Dermis lymphatic vessel endothelial cell (primary cell): ENCODE measurements around the gene TMEM150B. TPM values are rescaled to one million over a fixed set of nuclear protein-coding genes. Genes with fewer than 3 reads are reported as not detected.

Experiments used
- total RNA-seq: library from RNA; depleted of rRNA; stranded (reverse); fragments of >200 nt; gene quantifications from 2 replicates; pipeline ENCODE4 v1.2.1, GENCODE V29; 2014

Gene TMEM150B
- not detected in 2 replicates for total RNA-seq

GRCh38 chr19:55325172-55325571 is at the start of gene TMEM150B:
TMEM150B (minus strand) TSS chr19:55325341; CDS start chr19:55321036, 4,305 bp downstream.

GRCh38 chr19:55370305-55370988 is 45.3 kb upstream of the TMEM150B start, which contains the start of gene IL11:
IL11 (minus strand) TSS chr19:55370463; CDS start chr19:55370310, 153 bp downstream.

GRCh38 chr19:55362990-55363716 is 38.0 kb upstream of the TMEM150B start, which contains the start of gene GARIN5B:
GARIN5B (minus strand) TSS chr19:55363260; CDS start chr19:55363066, 194 bp downstream.

GRCh38 chr19:55354698-55355212 is 29.6 kb upstream of the TMEM150B start, which contains the start of gene COX6B2:
COX6B2 (minus strand) TSS chr19:55354719; CDS start chr19:55354521, 198 bp downstream.

GRCh38 chr19:55339105-55339888 is 14.2 kb upstream of the TMEM150B start, which contains the start of gene KMT5C:
KMT5C (plus strand) TSS chr19:55339876; CDS start chr19:55341937, 2,061 bp downstream.

GRCh38 chr19:55283548-55284377 is 41.4 kb downstream of the TMEM150B start, which contains the start of gene BRSK1:
BRSK1 (plus strand) TSS chr19:55283997; CDS start chr19:55284443, 446 bp downstream.

GRCh38 chr19:55279770-55280643 is 45.1 kb downstream of the TMEM150B start, which contains the start of gene HSPBP1:
HSPBP1 (minus strand) TSS chr19:55280110; CDS start chr19:55279608, 502 bp downstream.

Other genes starting within 250 kb of the TMEM150B start
- gene EPS8L1, start 249.5 kb downstream of the TMEM150B start, total RNA-seq, result 10.0 and 12.7 TPM in 2 replicates
- 23.5 and 25.8 TPM in 2 replicates for gene PPP1R12C, start 207.7 kb downstream of the TMEM150B start, total RNA-seq
- gene TNNT1, start 176.1 kb downstream of the TMEM150B start, total RNA-seq, result 0.77 and 0.87 TPM in 2 replicates
- gene TNNI3, start 167.6 kb downstream of the TMEM150B start, total RNA-seq, result not detected in 2 replicates
- 0.34 and 0.65 TPM in 2 replicates for gene DNAAF3, start 158.7 kb downstream of the TMEM150B start, total RNA-seq
- under 0.01 TPM in 1 of 2 replicates, not detected in the other for gene SYT5, start 145.1 kb downstream of the TMEM150B start, total RNA-seq
- 0.09 and 0.33 TPM in 2 replicates for gene PTPRH, start 115.8 kb downstream of the TMEM150B start, total RNA-seq
- 0.33 and 1.0 TPM in 2 replicates for gene TMEM86B, start 96.6 kb downstream of the TMEM150B start, total RNA-seq
- 16.4 and 18.0 TPM in 2 replicates for gene PPP6R1, start 66.3 kb downstream of the TMEM150B start, total RNA-seq
- 18.6 and 19.6 TPM in 2 replicates for gene HSPBP1, start 45.2 kb downstream of the TMEM150B start, total RNA-seq
- 0.65 and 0.77 TPM in 2 replicates for gene BRSK1, start 41.3 kb downstream of the TMEM150B start, total RNA-seq
- 3.2 and 3.3 TPM in 2 replicates for gene KMT5C, start 14.5 kb upstream of the TMEM150B start, total RNA-seq
- not detected in 2 replicates for gene COX6B2, start 29.4 kb upstream of the TMEM150B start, total RNA-seq
- gene GARIN5B, start 37.9 kb upstream of the TMEM150B start, total RNA-seq, result not detected in 2 replicates
- gene IL11, start 45.1 kb upstream of the TMEM150B start, total RNA-seq, result 0.33 TPM in 1 of 2 replicates, not detected in the other
- gene TMEM190, start 51.5 kb upstream of the TMEM150B start, total RNA-seq, result not detected in 2 replicates
- 0.17 and 0.22 TPM in 2 replicates for gene TMEM238, start 59.0 kb upstream of the TMEM150B start, total RNA-seq
- 177 and 193 TPM in 2 replicates for gene RPL28, start 60.6 kb upstream of the TMEM150B start, total RNA-seq
- gene UBE2S, start 82.4 kb upstream of the TMEM150B start, total RNA-seq, result 23.0 and 32.1 TPM in 2 replicates
- gene SHISA7, start 118.0 kb upstream of the TMEM150B start, total RNA-seq, result not detected in 2 replicates
- gene ISOC2, start 136.3 kb upstream of the TMEM150B start, total RNA-seq, result 55.3 and 66.8 TPM in 2 replicates
- gene C19orf85, start 139.4 kb upstream of the TMEM150B start, total RNA-seq, result not detected in 2 replicates
- gene ZNF628, start 151.3 kb upstream of the TMEM150B start, total RNA-seq, result 0.43 and 0.76 TPM in 2 replicates
- gene NAT14, start 159.8 kb upstream of the TMEM150B start, total RNA-seq, result 7.9 and 8.8 TPM in 2 replicates
- under 0.01 TPM in 2 replicates for gene SSC5D, start 163.1 kb upstream of the TMEM150B start, total RNA-seq
- not detected in 2 replicates for gene SBK2, start 211.8 kb upstream of the TMEM150B start, total RNA-seq
- gene SBK3, start 220.2 kb upstream of the TMEM150B start, total RNA-seq, result 0.22 and 0.26 TPM in 2 replicates